Measurements from ENCODE around the gene FBXO36. TPM values are rescaled to one million over a fixed set of nuclear protein-coding genes. Genes with fewer than 3 reads are reported as not detected.

FBXO36 gene
- total RNA-seq, result 1 to 10 TPM in 1 of 2 experiments, under 1 TPM in 1; 0.71 to 1.1 TPM

DNA sequence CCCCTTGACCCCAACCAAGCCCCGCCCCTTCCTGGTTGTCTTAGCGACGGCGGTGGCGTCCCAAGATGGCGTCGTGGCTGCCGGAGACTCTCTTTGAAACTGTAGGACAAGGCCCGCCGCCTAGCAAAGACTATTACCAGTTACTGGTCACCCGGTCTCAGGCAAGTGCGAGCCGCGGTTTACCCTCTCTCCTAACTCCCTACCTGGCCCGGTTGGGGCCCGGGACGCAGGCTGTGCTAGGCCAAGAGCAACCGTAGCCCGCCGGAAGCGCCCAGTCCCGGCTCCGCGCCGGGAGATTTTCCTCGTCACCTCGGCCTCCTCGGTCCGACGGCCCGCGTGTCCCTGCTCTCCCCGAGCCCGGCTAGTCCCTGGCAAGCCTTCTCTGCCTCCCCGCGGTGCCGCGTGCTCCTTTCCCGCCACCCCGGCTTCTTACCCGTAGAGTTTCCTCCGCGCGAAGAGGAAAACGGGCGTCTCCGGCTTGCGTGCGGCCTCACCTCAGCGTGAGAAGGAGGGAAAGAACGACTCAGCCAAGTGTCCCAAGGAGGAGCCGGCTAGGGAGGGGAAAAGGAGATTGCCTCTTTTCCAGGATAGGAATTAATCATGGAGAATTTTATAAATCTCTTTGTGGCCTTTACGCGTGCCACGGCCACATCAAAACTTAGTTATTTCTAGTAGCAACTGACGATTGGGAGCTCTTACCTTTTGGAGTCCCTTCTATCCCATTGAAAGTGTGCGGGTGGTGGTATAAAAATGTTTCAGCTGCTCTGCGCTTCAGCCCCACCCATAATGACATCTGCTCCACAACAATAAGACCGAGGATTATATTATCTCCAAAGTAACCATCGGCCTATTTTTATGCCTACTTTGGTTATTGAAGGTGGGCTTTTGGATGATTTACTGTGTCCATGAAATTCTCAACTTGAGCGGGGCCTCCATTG lies at the start of gene FBXO36:
TSS of gene FBXO36 (plus strand) at position 55 of the 938 bp plus-strand sequence. CDS start at position 66, 11 bp downstream.
- POLR2A ChIA-PET, result interaction anchor here (0.9 to 4.4 kb wide), 9 partner anchors 10 to 120 kb away, joined by 3 to 39 read pairs (median 4); no protein-coding TSS in a partner anchor
- CTCF ChIA-PET, result interaction anchor here (2.8 to 3.5 kb wide), 2 partner anchors 12 to 121 kb away, joined by 11 to 21 read pairs; no protein-coding TSS in a partner anchor

DNA sequence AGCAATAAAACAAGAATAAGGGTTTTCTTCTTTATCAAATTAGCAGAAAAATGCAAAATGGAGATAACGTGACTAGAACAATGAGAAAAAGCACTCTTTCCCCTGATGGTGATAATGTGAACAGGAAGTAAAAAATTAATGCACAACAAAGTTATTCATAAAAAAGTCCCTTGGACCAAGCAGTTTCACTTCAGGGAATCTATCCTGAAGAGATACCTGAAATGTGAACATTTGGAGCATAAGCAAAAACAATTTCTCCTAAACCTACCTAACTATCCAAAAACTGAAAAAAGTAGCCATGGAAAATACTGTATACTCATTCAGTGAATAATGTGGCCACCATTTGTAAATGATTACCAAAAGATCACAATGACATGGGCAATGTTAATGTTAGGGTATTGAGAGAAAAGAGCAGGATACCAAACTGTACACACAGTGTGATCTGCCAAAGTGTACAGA lies 49.2 kb upstream of the FBXO36 start:
- Mint-ChIP-seq H3K4me3 (no peak overlapping the region), H3K36me3 (ENCODE audit: low read depth) (peaks cover 50% of the 10 kb centered on the region), H3K27me3 (no peaks in the 10 kb centered on the region), H3K27ac (no peak overlapping the region), H3K4me1 (peaks cover 20% of the 10 kb centered on the region), H3K9me3 (no peaks in the 10 kb centered on the region)
- CTCF ChIA-PET, result no interaction called here
- DNase-seq, result no peak
- POLR2A ChIA-PET, result no interaction called here

More for the DNA sequence above, at the start of gene FBXO36:
- peaks cover 51% of the 10 kb centered on the region for H3K4me1 Mint-ChIP-seq
- peak; percentile 90 for DNase-seq
- no peaks in the 10 kb centered on the region for H3K9me3 Mint-ChIP-seq
- H3K4me3 Mint-ChIP-seq, result peak within 1 kb of the TSS; percentile 93
- H3K27ac Mint-ChIP-seq, result peak within 1 kb of the TSS; percentile 98
- H3K36me3 Mint-ChIP-seq (ENCODE audit: low read depth), result peaks cover 41% of the 10 kb centered on the region
- H3K27me3 Mint-ChIP-seq, result no peaks in the 10 kb centered on the region

DNA sequence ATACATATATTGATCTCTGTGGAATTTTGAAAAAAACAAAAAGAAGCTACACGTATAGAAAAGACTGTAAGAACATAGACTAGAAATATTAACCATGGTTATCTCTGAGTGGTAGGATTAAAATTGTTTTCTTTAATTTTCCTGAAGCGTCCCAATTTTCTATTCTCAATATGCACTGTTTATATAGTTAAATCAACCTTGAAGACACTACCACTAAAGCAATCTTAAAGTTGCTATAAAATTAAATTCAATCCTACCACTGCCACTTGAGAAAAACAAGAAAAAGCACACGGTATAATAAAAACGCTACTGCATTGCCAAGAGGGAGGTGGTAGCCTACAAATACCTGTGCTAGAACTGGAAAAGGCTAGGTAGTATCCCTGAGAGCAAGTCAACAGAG lies 47.7 kb upstream of the FBXO36 start:
- Mint-ChIP-seq H3K27me3 (no peaks in the 10 kb centered on the region), H3K36me3 (ENCODE audit: low read depth) (peaks cover 46% of the 10 kb centered on the region), H3K4me1 (peaks cover 12% of the 10 kb centered on the region), H3K27ac (no peak overlapping the region), H3K4me3 (no peak overlapping the region), H3K9me3 (no peaks in the 10 kb centered on the region)
- POLR2A ChIA-PET, result no interaction called here
- CTCF ChIA-PET, result no interaction called here
- DNase-seq, result no peak

DNA sequence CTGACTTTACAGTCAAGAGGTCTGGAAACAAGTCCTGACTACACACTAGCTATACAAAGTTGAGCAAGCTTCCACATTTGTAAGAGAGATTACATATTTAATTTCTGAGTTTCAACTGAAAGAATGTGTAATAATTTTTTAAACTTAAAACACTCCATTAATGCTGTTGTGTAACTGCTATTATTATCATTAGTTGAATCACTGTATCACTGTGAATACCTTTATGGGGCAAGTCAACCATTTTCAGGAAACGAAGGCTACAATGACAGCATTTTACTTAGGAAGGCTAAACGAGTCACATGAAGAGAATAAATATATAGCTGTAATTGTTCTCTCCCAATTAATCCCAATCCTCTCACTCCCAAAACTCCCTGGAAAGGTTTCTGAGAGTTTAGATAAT lies 46.8 kb upstream of the FBXO36 start:
- peaks cover 41% of the 10 kb centered on the region for H3K36me3 Mint-ChIP-seq (ENCODE audit: low read depth)
- ChIA-PET CTCF (interaction anchor here (1.2 kb wide), 1 partner anchor 74 kb away, joined by 3 read pairs; no protein-coding TSS in a partner anchor), POLR2A (no interaction called here)
- no peaks in the 10 kb centered on the region for H3K9me3 Mint-ChIP-seq
- no peak for DNase-seq
- peaks cover 6% of the 10 kb centered on the region for H3K4me1 Mint-ChIP-seq
- H3K27ac Mint-ChIP-seq, result no peak overlapping the region
- H3K4me3 Mint-ChIP-seq, result no peak overlapping the region
- no peaks in the 10 kb centered on the region for H3K27me3 Mint-ChIP-seq

DNA sequence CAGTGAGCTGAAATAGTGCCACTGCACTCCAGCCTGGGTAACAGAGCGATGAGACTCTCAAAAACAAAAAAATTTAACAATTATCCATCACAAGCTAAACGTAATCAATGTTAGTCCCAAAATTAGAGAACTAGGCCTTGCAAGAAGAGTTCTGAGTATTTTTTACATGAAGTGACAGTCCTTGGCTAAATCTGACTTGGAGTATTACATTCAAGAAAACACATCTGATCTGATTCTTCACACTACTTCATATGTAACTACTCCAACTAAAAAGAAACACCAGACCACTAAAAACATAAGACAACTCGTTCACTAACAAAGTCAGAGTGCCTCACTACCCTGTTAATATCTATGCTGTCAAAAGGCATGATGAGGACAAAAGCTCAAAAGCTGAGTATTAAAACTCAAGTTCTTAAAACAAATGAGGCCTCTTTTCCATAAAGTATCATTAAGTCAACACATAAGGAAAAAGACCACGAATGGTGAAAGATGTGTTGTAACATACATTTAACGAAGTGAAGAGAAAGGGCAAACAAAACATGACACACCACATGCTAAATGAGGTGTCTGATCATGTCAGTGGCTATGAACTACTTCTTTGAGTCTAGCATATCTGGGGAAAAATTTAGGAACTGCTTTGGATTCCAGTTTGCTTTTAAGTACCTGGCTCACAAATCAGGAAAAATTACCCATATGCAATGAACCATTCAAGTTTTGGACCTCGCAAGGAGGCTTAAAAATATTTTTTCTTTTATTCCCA lies 42.9 kb upstream of the FBXO36 start:
- H3K9me3 Mint-ChIP-seq, result no peaks in the 10 kb centered on the region
- no peak overlapping the region for H3K27ac Mint-ChIP-seq
- ChIA-PET POLR2A (no interaction called here), CTCF (no interaction called here)
- peaks cover 27% of the 10 kb centered on the region for H3K36me3 Mint-ChIP-seq (ENCODE audit: low read depth)
- H3K4me1 Mint-ChIP-seq, result no peaks in the 10 kb centered on the region
- no peak overlapping the region for H3K4me3 Mint-ChIP-seq
- H3K27me3 Mint-ChIP-seq, result no peaks in the 10 kb centered on the region
- no peak for DNase-seq

DNA sequence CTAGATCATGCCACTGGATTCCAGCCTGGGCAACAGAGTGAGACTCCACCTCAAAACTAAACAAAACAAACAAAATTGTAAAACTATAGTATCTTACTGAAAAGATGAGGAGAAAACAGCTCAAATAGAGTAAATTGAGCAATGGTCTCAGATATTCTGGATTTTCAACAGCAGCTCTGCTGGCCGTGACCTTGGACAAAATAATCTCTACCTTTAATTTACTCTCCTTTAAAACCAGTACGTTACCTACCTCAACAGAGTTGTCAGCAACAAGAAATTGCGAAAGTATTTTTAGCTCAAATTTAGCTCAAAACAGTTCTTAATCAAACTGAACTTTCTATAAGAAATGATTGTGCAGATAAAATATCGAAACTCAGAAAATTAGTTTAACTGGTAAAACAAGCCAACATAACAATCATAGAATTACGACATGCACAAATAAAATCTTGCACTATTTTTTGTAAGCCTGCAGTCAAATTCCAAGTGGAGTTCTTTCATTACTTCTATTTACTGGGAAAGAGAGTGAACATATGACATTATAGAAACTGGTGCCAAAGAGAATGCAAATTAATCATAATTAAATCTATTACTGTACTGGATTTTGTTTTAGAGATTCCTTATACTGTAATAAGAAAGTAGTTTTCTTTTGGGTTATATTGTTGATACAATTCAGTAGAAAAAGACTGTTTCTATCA lies 41.3 kb upstream of the FBXO36 start:
- ChIA-PET CTCF (no interaction called here), POLR2A (no interaction called here)
- Mint-ChIP-seq H3K9me3 (no peaks in the 10 kb centered on the region), H3K27ac (no peak overlapping the region), H3K27me3 (no peaks in the 10 kb centered on the region), H3K4me3 (no peak overlapping the region), H3K36me3 (ENCODE audit: low read depth) (peaks cover 24% of the 10 kb centered on the region), H3K4me1 (peaks cover 4% of the 10 kb centered on the region)
- DNase-seq, result no peak

DNA sequence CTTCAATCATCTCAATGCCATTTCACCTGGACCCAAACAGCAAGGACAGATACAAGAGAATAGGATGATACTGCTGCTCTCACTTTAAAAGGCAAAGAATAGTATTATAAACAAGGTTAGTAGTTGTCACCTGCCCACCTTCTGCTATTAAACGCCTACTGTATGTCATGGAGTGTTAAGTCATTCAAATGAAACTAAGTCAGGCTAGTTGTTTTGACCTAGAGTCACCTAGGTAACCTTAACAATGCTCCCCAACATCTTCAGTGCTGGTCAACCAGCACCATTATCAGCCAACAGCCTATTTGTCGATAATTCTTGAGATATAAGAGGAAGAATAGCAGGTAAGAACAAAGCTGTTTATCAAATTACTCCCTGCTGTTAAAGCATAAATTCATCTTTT lies 39.7 kb upstream of the FBXO36 start:
- H3K27me3 Mint-ChIP-seq, result no peaks in the 10 kb centered on the region
- DNase-seq, result no peak
- H3K4me3 Mint-ChIP-seq, result no peak overlapping the region
- CTCF ChIA-PET, result no interaction called here
- no peaks in the 10 kb centered on the region for H3K9me3 Mint-ChIP-seq
- no peak overlapping the region for H3K27ac Mint-ChIP-seq
- POLR2A ChIA-PET, result no interaction called here
- H3K4me1 Mint-ChIP-seq, result peaks cover 6% of the 10 kb centered on the region
- peaks cover 23% of the 10 kb centered on the region for H3K36me3 Mint-ChIP-seq (ENCODE audit: low read depth)

- CTCF ChIA-PET, result interaction anchor here (1.5 kb wide), 1 partner anchor 84 kb away, joined by 5 read pairs; no protein-coding TSS in a partner anchor
- H3K27me3 Mint-ChIP-seq, result no peaks in the 10 kb centered on the region
- DNase-seq, result no peak
- H3K9me3 Mint-ChIP-seq, result no peaks in the 10 kb centered on the region
- peaks cover 10% of the 10 kb centered on the region for H3K4me1 Mint-ChIP-seq
- H3K4me3 Mint-ChIP-seq, result no peak overlapping the region
- POLR2A ChIA-PET, result no interaction called here
- no peak overlapping the region for H3K27ac Mint-ChIP-seq
- H3K36me3 Mint-ChIP-seq (ENCODE audit: low read depth), result peaks cover 15% of the 10 kb centered on the region
Measured at GRCh38 chr2:229884775-229885699, 37.3 kb upstream of the FBXO36 start.

GRCh38 chr2:229887441-229887840 lies 34.9 kb upstream of the FBXO36 start:
- Mint-ChIP-seq H3K27me3 (no peaks in the 10 kb centered on the region), H3K36me3 (ENCODE audit: low read depth) (peaks cover 19% of the 10 kb centered on the region), H3K9me3 (no peaks in the 10 kb centered on the region), H3K4me1 (peaks cover 13% of the 10 kb centered on the region), H3K4me3 (no peak overlapping the region), H3K27ac (no peak overlapping the region)
- DNase-seq, result no peak
- POLR2A ChIA-PET, result no interaction called here
- CTCF ChIA-PET, result interaction anchor here (1.2 kb wide), 1 partner anchor 24 kb away, joined by 3 read pairs; no protein-coding TSS in a partner anchor

DNA sequence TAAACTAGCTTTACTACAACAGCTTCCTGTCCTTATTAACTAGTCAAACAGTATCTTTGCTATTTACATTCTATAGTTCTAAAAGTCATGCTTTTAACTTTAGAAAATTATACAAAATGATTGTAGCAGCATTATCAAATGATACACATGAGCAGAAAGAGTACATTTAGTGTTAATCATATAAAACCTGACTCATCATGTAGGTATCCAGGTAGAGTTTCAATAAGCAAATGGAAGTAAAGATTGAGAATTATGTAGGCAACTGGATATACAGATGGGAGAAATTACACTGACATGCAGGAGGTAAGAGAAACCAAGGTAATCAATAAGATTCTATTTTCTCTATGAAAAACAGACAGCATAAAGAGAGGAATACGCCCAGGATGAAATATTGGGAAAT lies 34.3 kb upstream of the FBXO36 start:
- Mint-ChIP-seq H3K4me1 (peaks cover 15% of the 10 kb centered on the region), H3K27me3 (no peaks in the 10 kb centered on the region), H3K9me3 (no peaks in the 10 kb centered on the region), H3K27ac (no peak overlapping the region), H3K36me3 (ENCODE audit: low read depth) (peaks cover 21% of the 10 kb centered on the region), H3K4me3 (no peak overlapping the region)
- POLR2A ChIA-PET, result no interaction called here
- no peak for DNase-seq
- CTCF ChIA-PET, result interaction anchor here (1.0 to 1.2 kb wide), 2 partner anchors 23 to 37 kb away, joined by 3 read pairs; no protein-coding TSS in a partner anchor

DNA sequence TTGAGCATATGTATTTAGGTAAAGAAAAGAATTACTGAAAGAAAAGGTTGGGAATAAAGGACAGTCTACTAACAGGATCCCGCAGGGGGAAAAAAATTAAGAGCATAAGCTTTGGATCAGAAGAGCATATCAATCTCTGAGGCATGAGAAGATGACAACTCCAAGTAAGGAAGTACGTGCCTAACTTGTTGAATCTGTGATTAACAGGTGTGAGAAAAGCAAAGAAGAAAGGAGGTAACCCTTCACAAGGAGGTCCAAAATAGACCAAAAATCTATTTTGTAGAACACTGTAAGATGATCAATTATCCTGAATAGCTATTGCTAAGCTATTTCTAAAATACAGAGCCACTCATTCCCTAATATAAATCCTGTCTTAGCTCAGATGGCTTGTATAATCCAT lies 33.3 kb upstream of the FBXO36 start:
- DNase-seq, result no peak
- Mint-ChIP-seq H3K4me3 (no peak overlapping the region), H3K4me1 (peaks cover 15% of the 10 kb centered on the region), H3K27me3 (no peaks in the 10 kb centered on the region), H3K9me3 (no peaks in the 10 kb centered on the region), H3K36me3 (ENCODE audit: low read depth) (peaks cover 22% of the 10 kb centered on the region), H3K27ac (no peak overlapping the region)
- CTCF ChIA-PET, result interaction anchor here (0.5 to 1.0 kb wide), 3 partner anchors 38 to 108 kb away, joined by 3 read pairs; no protein-coding TSS in a partner anchor
- POLR2A ChIA-PET, result interaction anchor here (0.6 kb wide), 1 partner anchor 25 kb away, joined by 3 read pairs; no protein-coding TSS in a partner anchor

GRCh38 chr2:229896857-229897256 lies 25.4 kb upstream of the FBXO36 start:
- Mint-ChIP-seq H3K27me3 (no peaks in the 10 kb centered on the region), H3K36me3 (ENCODE audit: low read depth) (peaks cover 33% of the 10 kb centered on the region), H3K4me1 (peaks cover 33% of the 10 kb centered on the region), H3K9me3 (no peaks in the 10 kb centered on the region), H3K27ac (no peak overlapping the region), H3K4me3 (no peak overlapping the region)
- ChIA-PET CTCF (interaction anchor here (0.6 kb wide), 1 partner anchor 532 kb away, joined by 3 read pairs; no protein-coding TSS in a partner anchor), POLR2A (interaction anchor here (1.0 kb wide), 1 partner anchor 30 kb away, joined by 3 read pairs; no protein-coding TSS in a partner anchor)
- DNase-seq, result no peak

Data from activated CD4-positive, alpha-beta memory T cell treated with anti-CD3 and anti-CD28 coated beads, Interleukin-2, amount 10 ng/mL, durations not matched to agents 7 days and 5 days (primary cell).